GM21619 (cell line): ENCODE results near the gene SLC35A1.
"Not testable (repeated sequence)": the region's sequence is repeated elsewhere in the genome, so short reads cannot be mapped to it uniquely, and the experiment has no call there.

Experiments
- ATAC-seq: cut with Tn5 transposase; IDR thresholded peaks from one replicate; pipeline ENCODE4 v1.9.1; 2021; ENCODE audit not compliant: unreplicated experiment

The SLC35A1 gene

GRCh38 chr6:87472525-87473418 is at the start of gene SLC35A1:
TSS of gene SLC35A1 (plus strand) at chr6:87472974. CDS start at chr6:87473004, 30 bp downstream.
- ATAC-seq = peak; percentile 95

DNA sequence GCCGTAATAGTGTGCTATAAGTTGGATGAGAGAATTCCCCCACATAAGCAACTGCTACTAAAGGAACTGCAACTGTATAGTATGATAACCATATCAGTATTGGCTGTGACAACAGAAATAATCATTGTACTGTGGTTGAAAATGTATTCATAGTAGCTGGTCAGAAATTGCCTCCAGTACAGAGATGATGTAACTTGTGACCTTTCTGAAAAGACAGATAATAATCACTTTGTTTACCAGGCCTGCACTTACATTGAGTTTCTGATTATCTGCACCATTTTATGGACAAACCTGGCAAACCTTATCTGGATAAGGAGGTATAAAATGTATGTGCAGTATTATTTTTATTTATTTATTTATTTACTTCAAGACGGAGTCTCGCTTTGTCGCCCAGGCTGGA is 46.0 kb upstream of the SLC35A1 start:
- ATAC-seq = no peak

GRCh38 chr6:87430499-87430898 is 42.3 kb upstream of the SLC35A1 start:
- ATAC-seq = no peak

GRCh38 chr6:87431263-87431662 is 41.5 kb upstream of the SLC35A1 start:
- no peak for ATAC-seq

- no peak for ATAC-seq
Observed at GRCh38 chr6:87436435-87436834, 36.3 kb upstream of the SLC35A1 start.

- no peak for ATAC-seq
Observed at GRCh38 chr6:87441711-87442110, 31.1 kb upstream of the SLC35A1 start.

DNA sequence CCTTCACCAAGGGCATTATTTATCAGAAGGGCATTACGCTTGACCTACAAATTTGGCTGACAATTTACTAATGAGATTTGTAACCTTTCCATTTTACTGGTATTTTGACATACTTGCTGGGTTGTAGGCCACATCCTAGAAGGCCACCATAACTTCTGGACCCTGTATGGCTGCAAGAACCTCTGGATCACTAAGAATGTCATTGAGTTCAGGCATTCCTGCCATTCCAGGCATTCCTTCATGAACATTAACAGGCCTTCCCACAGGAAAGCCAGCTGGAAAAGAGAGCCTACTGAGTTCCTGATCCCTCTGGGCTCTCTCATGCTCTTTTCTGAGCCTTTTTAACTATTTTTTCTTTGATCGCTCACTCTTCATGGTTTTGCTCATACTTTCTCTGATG is 28.4 kb upstream of the SLC35A1 start:
- no peak for ATAC-seq

DNA sequence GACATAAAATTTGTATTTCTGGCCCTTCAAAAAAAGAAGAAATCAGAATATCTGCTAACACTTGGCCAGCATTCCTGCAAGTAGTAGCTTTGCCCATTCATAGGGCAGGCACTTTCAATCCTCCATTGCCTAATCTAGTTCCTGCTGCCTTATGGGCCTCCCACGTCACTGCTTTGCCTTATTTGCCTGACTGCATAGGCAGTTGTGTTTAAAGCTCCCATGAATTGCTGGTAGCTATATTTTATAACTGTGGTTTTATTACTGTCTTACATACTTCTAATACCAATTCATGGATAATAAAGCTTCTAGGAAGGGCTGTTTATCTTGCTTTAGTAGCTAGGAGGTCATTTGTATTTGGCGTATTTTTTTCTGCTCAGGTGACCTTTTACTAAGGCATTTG is 7.7 kb upstream of the SLC35A1 start:
- no peak for ATAC-seq

DNA sequence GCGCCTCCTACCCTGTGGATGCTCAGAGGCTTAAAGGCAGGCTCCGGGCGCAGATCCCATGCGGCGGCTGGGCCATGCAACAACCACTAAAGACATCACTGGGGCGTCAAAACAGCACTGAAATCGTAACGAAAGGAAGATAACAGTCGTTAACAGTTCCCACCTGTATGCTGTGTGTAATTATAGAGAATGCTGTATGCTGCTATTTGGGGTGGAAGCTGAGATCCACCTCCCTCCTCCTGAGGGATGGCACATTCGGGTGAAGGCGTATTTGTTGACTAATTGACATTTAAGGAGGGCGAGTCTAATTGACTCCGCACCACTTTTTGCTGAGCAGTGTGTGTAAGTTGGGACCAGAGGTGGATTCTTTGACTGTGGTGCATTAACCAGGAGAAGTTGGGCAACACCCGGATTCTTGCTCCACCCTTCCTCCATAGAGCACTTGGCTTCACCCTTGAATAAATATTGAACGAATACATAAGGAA is 687 bp downstream of the SLC35A1 start:
- peak; percentile 67 for ATAC-seq

DNA sequence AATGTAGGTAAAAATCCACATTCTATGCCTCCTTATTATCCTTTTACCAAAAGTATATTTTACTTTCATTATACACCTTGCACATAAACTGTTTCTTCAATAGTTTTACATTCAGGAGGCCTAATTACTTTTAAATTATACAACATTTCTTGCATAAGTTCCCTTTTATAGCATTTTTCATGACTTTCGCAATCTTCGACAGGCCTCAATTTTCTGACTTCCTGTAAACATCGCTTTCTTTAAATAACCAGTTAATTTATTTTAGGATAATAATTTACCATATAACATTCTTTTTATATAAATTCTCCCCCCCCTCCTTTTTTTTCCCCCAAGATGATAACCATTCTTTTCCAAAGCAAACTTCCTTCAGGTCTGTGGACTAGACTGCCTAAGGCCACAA is 9.2 kb downstream of the SLC35A1 start:
- no peak for ATAC-seq

DNA sequence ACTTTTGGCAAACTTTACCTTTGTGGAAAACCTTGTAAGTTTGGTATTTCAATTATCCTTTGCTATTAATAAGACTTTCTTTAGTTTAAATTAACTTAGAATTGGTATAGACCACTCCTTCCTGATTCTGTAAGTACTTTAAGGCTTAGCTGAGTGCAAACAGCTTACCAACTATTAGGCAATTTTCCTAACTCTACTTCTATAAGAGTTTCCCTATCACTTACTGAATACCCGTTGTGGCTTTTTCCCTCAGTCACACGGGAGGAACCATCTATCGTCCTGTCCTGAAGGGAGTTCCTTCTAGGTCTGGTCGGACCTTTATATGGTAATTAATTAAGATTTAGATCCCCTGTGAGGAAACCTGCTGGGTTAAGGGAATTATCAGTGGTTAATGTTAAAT is 9.6 kb downstream of the SLC35A1 start:
- no peak for ATAC-seq

DNA sequence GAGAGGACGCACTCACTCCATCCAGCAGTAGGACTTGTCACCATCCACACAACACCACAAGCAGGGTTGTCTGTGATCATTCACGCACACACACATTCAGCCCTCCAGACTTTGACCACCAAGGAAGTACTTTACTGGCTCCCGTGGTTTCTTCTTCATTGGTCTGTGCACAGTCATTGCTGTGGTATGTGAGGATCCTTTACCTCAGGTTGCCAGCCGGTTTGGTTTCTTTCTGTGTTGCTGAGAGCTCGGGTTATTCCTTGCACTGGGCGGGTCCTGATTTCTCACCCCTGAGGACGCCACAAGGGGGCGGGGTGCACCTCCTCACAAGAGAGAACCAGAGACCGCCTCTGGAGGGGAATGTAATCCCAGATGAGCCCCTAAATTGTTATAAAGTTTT is 11.2 kb downstream of the SLC35A1 start:
- no peak for ATAC-seq

- ATAC-seq = no peak
Observed at GRCh38 chr6:87484491-87484890, 11.7 kb downstream of the SLC35A1 start.

GRCh38 chr6:87487555-87487954 is 14.8 kb downstream of the SLC35A1 start:
- ATAC-seq = no peak

- not testable (repeated sequence) for ATAC-seq
Observed at GRCh38 chr6:87489326-87489725, 16.6 kb downstream of the SLC35A1 start.

DNA sequence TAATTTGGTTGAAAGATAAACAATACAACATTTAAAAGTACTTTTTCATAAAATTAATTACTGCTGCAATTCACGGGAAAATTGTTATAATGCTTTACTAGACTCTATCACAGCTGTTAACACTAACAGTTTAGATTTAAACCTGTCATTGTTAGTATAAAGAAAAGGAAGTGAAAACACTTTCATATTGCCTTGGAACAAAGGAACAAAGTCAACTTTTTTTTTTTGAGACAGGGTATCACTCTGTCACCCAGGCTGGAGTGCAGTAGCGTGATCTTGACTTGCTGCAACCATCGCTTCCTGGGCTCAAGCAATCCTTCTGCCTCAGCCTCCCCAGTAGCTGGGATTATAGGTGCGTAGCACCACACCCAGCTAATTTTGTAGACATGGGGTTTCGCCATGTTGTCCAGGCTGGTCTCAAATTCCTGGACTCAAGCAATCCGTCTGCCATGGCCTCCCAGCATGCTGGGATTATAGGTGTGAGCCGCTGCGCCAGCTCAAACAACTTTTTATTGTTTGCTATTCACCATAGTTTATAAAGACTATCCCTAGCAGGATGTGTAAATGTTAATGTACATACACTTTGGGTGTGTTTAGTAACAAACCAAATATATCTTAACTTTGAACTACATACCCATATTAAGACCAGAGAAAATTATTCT is 22.1 kb downstream of the SLC35A1 start:
- ATAC-seq = peak; percentile 79

GRCh38 chr6:87498048-87498447 is 25.3 kb downstream of the SLC35A1 start:
- no peak for ATAC-seq

- ATAC-seq = no peak
Observed at GRCh38 chr6:87501809-87502572, 29.2 kb downstream of the SLC35A1 start.

DNA sequence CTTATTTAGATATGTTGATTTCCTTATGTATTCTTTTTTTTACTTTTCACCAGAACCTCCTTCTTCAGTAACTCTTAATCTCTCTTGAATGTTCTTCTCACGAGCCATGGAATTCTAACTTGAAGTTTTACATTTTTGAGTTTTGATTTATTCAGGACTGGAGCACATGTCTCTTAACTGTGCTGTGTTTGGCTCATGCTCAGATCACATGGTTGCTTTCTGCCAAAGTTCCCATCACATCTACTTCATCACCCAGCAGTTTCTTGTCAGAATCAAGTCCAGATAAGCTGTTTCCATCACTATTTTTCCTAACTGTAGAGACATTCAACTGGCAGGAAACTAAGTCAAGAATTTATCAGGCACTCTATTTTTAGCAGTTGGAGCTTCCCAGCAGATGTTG is 31.7 kb downstream of the SLC35A1 start:
- ATAC-seq = no peak

DNA sequence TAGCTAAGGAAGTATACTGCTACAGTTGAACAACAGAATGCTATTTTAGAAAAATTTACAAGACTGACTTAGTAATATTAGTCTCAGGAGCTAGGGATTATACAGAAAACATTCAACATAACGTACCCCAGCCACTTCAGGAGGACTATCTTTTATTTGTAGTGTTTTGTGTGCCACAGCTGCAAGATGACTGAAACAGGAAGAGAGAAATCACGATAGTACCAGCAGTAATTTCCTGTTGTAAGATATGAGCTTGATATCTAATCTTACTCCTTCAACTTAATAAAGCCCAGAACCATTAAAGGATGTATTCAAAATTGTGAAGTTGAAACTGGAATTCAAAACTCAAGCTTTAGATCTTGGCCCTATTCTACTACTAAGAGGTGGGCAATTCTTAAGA is 42.1 kb downstream of the SLC35A1 start:
- no peak for ATAC-seq

- no peak for ATAC-seq
Observed at GRCh38 chr6:87518453-87518852, 45.7 kb downstream of the SLC35A1 start.
